Neural progenitor cell (in vitro differentiated cells): ENCODE results near the gene MYOCOS.

ENCODE experiments used
- EZH2phosphoT487 ChIP-seq: fragments of 200-600 bp; sonication (generic); IDR thresholded peaks from 2 replicates; pipeline ENCODE4 v1.6.1; 2017; ENCODE audit warnings: antibody characterized with exemption
- TF ChIP-seq, protein P1 (sequence below): fragments of 200-600 bp; sonication (generic); IDR thresholded peaks from 2 replicates; pipeline ENCODE4 v1.5.1; 2017; ENCODE audit warnings: antibody characterized with exemption, mild to moderate bottlenecking

GRCh38 chr1:171606402-171606941 lies 15.6 kb upstream of the MYOCOS start:
- TF ChIP-seq, protein P1, sequence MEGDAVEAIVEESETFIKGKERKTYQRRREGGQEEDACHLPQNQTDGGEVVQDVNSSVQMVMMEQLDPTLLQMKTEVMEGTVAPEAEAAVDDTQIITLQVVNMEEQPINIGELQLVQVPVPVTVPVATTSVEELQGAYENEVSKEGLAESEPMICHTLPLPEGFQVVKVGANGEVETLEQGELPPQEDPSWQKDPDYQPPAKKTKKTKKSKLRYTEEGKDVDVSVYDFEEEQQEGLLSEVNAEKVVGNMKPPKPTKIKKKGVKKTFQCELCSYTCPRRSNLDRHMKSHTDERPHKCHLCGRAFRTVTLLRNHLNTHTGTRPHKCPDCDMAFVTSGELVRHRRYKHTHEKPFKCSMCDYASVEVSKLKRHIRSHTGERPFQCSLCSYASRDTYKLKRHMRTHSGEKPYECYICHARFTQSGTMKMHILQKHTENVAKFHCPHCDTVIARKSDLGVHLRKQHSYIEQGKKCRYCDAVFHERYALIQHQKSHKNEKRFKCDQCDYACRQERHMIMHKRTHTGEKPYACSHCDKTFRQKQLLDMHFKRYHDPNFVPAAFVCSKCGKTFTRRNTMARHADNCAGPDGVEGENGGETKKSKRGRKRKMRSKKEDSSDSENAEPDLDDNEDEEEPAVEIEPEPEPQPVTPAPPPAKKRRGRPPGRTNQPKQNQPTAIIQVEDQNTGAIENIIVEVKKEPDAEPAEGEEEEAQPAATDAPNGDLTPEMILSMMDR = no peak
- TF ChIP-seq EZH2phosphoT487 = no peak
